ENCODE results near the gene CFAP299. TPM values are rescaled to one million over a fixed set of nuclear protein-coding genes. Genes with fewer than 3 reads are reported as not detected.

The CFAP299 gene
- total and polyA plus RNA-seq, 9 of the 15 experiments (the other 6 are each of a cell fraction or from before 2014, with no cell fraction given), result 0.09 to 3.0 (median 0.76) TPM

DNA sequence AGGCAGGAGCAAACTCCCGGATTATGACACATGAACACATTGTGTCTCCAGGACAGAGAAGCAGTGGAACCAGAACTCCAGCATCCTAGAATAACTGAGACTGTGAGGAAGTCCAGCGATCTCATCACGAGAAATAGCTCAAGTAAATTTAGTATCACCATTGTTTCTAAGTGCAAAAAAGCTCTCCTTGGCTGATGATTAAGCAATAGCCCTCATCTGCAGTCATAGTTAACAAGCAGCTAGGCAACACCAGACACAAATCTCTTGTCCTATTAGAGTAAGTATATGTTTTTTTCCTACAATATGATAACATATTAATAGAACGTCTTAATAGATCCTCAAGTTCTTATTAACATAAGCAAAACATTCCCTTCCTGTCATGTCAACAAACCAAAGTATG is 2.4 kb upstream of the CFAP299 start:
- Histone ChIP-seq H3K9me1 (ENCODE audit: control insufficient read depth, insufficient read depth, low read length) (no peaks in the 10 kb centered on the region), H3K36me3 (ENCODE audit: control insufficient read depth, insufficient read depth, low read length) (no peaks in the 10 kb centered on the region), H4K20me1 (replicated peaks; ENCODE audit: control insufficient read depth, insufficient read depth, low read length) (no peaks in the 10 kb centered on the region), H3K4me2 (ENCODE audit: insufficient read depth, low read length) (no peak overlapping the region), H3K9ac (ENCODE audit: insufficient read depth in 1 of 2, low read depth in 2 of 2, low read length in 2 of 2) (no peak overlapping the region), H3K4me1 (replicated peaks in 1 of 2; ENCODE audit: control insufficient read depth in 2 of 2, insufficient read depth in 2 of 2, low read length in 2 of 2) (peaks cover 5 to 9% of the 10 kb centered on the region in 2 experiments; a peak in 3 of 5 replicates), H2AFZ (ENCODE audit: low read depth, low read length) (peak overlapping the region; percentile 3; the same call in 1 of the 2 replicates), H3K4me3 (no peak overlapping the region), H3K9me3 (replicated peaks; ENCODE audit: control insufficient read depth, insufficient read depth, low read depth, low read length) (no peaks in the 10 kb centered on the region), H3K79me2 (ENCODE audit: control insufficient read depth, insufficient read depth, low read length) (no peaks in the 10 kb centered on the region), H3K27ac (ENCODE audit: extremely low read depth, low read depth, low read length) (no peak overlapping the region), H3K27me3 (ENCODE audit: control insufficient read depth in 2 of 2, insufficient read depth in 2 of 2, low read length in 2 of 2) (no peaks in the 10 kb centered on the region)
- 39% methylated on average over 4 of the region's 4 CpGs for WGBS (ENCODE audit: insufficient coverage, low coverage, missing lambda C conversion rate)
- TF ChIP-seq HMG20B (CRISPR knock-in tag; IDR thresholded peaks at IDR 0.05), result no peak
- TF ChIP-seq CEBPG (CRISPR knock-in tag; IDR thresholded peaks at IDR 0.05), result no peak
- peak; percentile 34 to 61 for TF ChIP-seq CEBPG (tag; conservative IDR thresholded peaks at IDR 0.05 in 1 of 2, IDR thresholded peaks at IDR 0.05 in 1 of 2)
- peak; percentile 59 for TF ChIP-seq CEBPB (tag; IDR thresholded peaks at IDR 0.05)
- in situ Hi-C loops (cut with MboI), result no loop called here
- ATAC-seq (no peak), DNase-seq (ENCODE audit: extremely low read depth in 1 of 4, low spot score in 3 of 4) (no peak), FAIRE-seq (no peak)
- no TSS peak for BruUV-seq (replicated peaks)
- intact Hi-C loops (cut with micrococcal nuclease), result loop anchor here (10.0 kb wide), 3 partner anchors 418 to 1008 kb away; partner anchors contain the start of gene NAA11
- ChIA-PET CTCF (ENCODE audit: low intra/inter-chr PET ratio) (no interaction called here), POLR2A (no interaction called here)

GRCh38 chr4:80334568-80334967 is 962 bp upstream of the CFAP299 start:
- WGBS (ENCODE audit: insufficient coverage, low coverage, missing lambda C conversion rate), result 85% methylated on average over 1 of the region's 1 CpG
- Histone ChIP-seq H3K36me3 (ENCODE audit: control insufficient read depth, insufficient read depth, low read length) (no peaks in the 10 kb centered on the region), H3K9ac (ENCODE audit: insufficient read depth in 1 of 2, low read depth in 2 of 2, low read length in 2 of 2) (no peak overlapping the region; a peak in 1 of 4 replicates), H3K79me2 (ENCODE audit: control insufficient read depth, insufficient read depth, low read length) (no peaks in the 10 kb centered on the region), H3K27me3 (ENCODE audit: control insufficient read depth in 2 of 2, insufficient read depth in 2 of 2, low read length in 2 of 2) (no peaks in the 10 kb centered on the region), H3K4me3 (no peak overlapping the region), H3K4me1 (replicated peaks in 1 of 2; ENCODE audit: control insufficient read depth in 2 of 2, insufficient read depth in 2 of 2, low read length in 2 of 2) (peaks cover 5 to 9% of the 10 kb centered on the region in 2 experiments; a peak in 3 of 5 replicates), H3K4me2 (ENCODE audit: insufficient read depth, low read length) (no peak overlapping the region), H3K9me1 (ENCODE audit: control insufficient read depth, insufficient read depth, low read length) (no peaks in the 10 kb centered on the region), H3K9me3 (replicated peaks; ENCODE audit: control insufficient read depth, insufficient read depth, low read depth, low read length) (no peaks in the 10 kb centered on the region), H3K27ac (ENCODE audit: extremely low read depth, low read depth, low read length) (no peak overlapping the region; the same call in 2 of the 3 replicates), H2AFZ (ENCODE audit: low read depth, low read length) (peak overlapping the region; percentile 90), H4K20me1 (replicated peaks; ENCODE audit: control insufficient read depth, insufficient read depth, low read length) (no peaks in the 10 kb centered on the region)
- intact Hi-C loops (cut with micrococcal nuclease), result loop anchor here (10.0 kb wide), 3 partner anchors 420 to 1010 kb away; partner anchors contain the start of gene NAA11
- DNase-seq (ENCODE audit: extremely low read depth in 1 of 4, low spot score in 3 of 4) (no peak), FAIRE-seq (peak; percentile 40), ATAC-seq (no peak)
- in situ Hi-C loops (cut with MboI), result no loop called here
- no TSS peak for BruUV-seq (replicated peaks)
- CTCF ChIA-PET (ENCODE audit: low intra/inter-chr PET ratio), result interaction anchor here (0.6 kb wide), 1 partner anchor 722 kb away, joined by 3 read pairs; no protein-coding TSS in a partner anchor
- POLR2A ChIA-PET, result no interaction called here
- peak; percentile 20; the same call in 1 of the 2 replicates for TF ChIP-seq NFE2L1 (tag; IDR thresholded peaks at IDR 0.05; ENCODE audit: borderline replicate concordance, low read depth)
- TF ChIP-seq HIVEP1 (CRISPR knock-in tag; IDR thresholded peaks at IDR 0.05), result no peak
- no peak for TF ChIP-seq POLR3G (IDR thresholded peaks at IDR 0.05; ENCODE audit: extremely low read depth, insufficient read length, insufficient replicate concordance)
- no peak for TF ChIP-seq ZBTB33 (CRISPR knock-in tag; IDR thresholded peaks at IDR 0.05)
- TF ChIP-seq ZNF316 (IDR thresholded peaks at IDR 0.05), result peak; percentile 71
- TF ChIP-seq KLF1 (tag; IDR thresholded peaks at IDR 0.05), result no peak
- no peak for TF ChIP-seq ILF3 (IDR thresholded peaks at IDR 0.05; ENCODE audit: borderline replicate concordance)
- TF ChIP-seq MAFF (IDR thresholded peaks at IDR 0.05; ENCODE audit: low read length), result no peak
- peak; percentile 24; the same call in 1 of the 2 replicates for TF ChIP-seq C11orf30 (IDR thresholded peaks at IDR 0.05; ENCODE audit: low read depth)
- TF ChIP-seq MAFG (tag; conservative IDR thresholded peaks at IDR 0.05), result peak; percentile 57

All from K562 (cell line).